Endometrium (tissue), 2 donors: ENCODE data around the gene LRR1.
"Not testable (repeated sequence)": the region's sequence is repeated elsewhere in the genome, so short reads cannot be mapped to it uniquely, and the experiment has no call there.

ENCODE experiments used
- FAIRE-seq: peaks from 2 replicates; lab custom pipeline; 2012; peaks lifted over from hg19 to GRCh38; lab: Jason Lieb, UNC
- donor health status: control.
- donor health status: control.

LRR1 gene

DNA sequence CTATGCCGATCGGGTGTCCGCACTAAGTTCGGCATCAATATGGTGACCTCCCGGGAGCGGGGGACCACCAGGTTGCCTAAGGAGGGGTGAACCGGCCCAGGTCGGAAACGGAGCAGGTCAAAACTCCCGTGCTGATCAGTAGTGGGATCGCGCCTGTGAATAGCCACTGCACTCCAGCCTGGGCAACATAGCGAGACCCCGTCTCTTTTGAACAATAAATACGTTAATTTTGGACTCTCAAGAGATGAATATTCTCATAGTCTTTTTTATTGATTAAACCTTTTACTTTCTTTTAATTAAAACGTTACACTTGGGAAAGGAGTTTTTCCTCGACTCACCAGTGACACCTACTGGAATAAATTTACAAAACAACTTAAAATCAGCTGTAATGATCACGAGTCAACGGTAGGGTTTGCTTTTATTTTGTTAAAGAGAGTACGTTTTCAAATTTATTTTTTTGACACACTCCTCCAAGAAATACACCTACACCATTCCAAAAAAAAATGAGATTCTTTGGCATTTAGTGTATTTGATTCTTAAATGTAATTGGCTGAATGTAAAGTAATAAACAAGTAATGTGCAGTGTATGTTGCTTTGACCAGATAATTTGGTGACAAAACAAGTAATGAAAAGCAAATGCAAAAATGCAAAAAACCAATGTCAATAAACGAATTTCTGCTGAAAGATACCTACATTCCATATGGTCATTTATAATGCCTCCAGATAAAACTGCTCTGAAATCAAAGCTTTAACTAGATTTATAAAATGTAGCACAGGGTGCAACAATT is 11.9 kb upstream of the LRR1 start:
- peak; percentile 93 for FAIRE-seq

- FAIRE-seq, result no peak
Measured at GRCh38 chr14:49589387-49589786, 9.4 kb upstream of the LRR1 start.

GRCh38 chr14:49593016-49593415 is 5.7 kb upstream of the LRR1 start:
- no peak for FAIRE-seq

GRCh38 chr14:49594347-49595091 is 4.2 kb upstream of the LRR1 start:
- no peak for FAIRE-seq

GRCh38 chr14:49598189-49598484 is 603 bp upstream of the LRR1 start:
- FAIRE-seq, result no peak

DNA sequence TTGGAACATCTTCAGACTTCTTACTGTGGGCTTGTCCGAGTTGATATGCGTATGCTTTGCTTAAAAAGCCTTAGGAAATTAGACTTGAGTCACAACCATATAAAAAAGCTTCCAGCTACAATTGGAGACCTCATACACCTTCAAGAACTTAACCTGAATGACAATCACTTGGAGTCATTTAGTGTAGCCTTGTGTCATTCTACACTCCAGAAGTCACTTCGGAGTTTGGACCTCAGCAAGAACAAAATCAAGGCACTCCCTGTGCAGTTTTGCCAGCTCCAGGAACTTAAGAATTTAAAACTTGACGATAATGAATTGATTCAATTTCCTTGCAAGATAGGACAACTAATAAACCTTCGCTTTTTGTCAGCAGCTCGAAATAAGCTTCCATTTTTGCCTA is 8.8 kb downstream of the LRR1 start:
- no peak for FAIRE-seq

DNA sequence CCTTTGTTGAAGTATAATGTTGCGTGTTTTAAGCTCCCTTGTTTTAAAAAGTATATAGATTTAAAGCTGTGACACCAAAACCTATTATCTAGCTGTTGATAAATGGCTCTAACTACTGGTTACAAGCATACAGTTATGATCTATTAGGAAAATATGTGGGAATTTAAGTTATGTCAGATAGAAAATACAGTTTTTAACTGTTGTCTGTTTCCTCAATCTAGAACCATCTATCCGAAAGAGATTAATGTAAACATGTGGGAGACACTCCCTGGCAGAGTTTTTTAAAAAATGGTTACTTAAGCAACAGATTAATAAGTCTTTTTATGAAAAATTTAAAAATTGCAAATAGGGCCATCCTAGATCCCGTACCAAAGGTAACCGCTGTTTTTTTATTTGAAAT is 13.5 kb downstream of the LRR1 start:
- no peak for FAIRE-seq

- no peak for FAIRE-seq
Measured at GRCh38 chr14:49612671-49613070, 13.9 kb downstream of the LRR1 start.

DNA sequence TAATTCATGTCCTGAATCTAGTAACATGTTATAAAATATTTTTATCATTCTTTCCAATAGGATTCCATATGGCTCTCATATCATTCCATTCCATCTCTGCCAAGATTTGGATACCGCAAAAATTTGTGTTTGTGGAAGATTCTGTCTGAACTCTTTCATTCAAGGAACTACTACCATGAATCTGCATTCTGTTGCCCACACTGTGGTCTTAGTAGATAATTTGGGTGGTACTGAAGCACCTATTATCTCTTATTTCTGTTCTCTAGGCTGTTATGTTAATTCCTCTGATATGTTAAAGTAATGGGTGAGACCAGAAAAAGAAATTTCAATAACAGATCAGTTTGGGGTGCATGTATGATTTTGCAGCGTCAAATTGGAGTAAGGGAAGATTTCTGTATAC is 15.5 kb downstream of the LRR1 start:
- FAIRE-seq, result no peak

GRCh38 chr14:49615776-49616175 is 17.0 kb downstream of the LRR1 start:
- FAIRE-seq, result no peak

GRCh38 chr14:49617852-49618519 is 19.2 kb downstream of the LRR1 start:
- FAIRE-seq, result no peak

DNA sequence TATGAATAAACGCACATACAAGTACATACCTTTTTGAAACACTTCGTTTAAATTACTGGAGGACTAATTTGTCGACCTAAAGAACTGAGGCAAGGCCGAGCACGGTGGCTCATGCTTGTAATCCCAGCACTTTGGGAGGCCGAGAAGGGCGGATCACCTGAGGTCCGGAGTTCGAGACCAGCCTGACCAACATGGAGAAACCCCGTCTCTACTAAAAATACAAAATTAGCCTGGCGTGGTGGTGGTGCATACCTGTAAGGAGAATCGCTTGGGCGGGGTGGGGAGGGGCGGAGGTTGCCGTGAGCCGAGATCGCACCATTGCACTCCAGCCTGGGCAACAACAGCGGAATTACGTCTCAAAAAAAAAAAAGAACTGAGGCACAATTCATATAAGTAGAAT is 20.5 kb downstream of the LRR1 start:
- FAIRE-seq, result not testable (repeated sequence)

DNA sequence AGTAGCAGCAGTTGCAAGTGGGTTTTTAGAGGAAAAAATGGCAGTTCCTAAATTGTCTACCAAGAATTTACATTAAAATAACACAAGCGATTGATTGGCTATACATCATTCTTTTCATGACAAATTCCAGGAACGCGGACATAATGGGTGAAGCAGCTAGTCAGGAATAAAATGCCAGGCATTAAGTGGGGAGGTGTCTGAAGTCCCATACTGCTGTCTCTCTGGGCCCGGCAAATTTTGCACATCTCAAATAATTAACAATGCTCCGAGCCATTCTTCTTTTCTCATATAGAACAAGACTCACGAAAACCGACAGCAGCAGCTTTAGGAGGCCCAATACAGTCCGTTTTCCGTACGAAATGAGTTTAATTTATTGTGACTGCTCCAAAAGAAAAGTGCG is 21.0 kb downstream of the LRR1 start:
- FAIRE-seq, result no peak

GRCh38 chr14:49620182-49621113 is 21.7 kb downstream of the LRR1 start, which contains the start of the genes MGAT2 and RPL36AL:
Gene MGAT2 (plus strand): TSS chr14:49620799. CDS start chr14:49621269, 470 bp downstream.
Gene RPL36AL (minus strand): TSS chr14:49620626. CDS start chr14:49619104, 1,522 bp downstream.
- no peak for FAIRE-seq

DNA sequence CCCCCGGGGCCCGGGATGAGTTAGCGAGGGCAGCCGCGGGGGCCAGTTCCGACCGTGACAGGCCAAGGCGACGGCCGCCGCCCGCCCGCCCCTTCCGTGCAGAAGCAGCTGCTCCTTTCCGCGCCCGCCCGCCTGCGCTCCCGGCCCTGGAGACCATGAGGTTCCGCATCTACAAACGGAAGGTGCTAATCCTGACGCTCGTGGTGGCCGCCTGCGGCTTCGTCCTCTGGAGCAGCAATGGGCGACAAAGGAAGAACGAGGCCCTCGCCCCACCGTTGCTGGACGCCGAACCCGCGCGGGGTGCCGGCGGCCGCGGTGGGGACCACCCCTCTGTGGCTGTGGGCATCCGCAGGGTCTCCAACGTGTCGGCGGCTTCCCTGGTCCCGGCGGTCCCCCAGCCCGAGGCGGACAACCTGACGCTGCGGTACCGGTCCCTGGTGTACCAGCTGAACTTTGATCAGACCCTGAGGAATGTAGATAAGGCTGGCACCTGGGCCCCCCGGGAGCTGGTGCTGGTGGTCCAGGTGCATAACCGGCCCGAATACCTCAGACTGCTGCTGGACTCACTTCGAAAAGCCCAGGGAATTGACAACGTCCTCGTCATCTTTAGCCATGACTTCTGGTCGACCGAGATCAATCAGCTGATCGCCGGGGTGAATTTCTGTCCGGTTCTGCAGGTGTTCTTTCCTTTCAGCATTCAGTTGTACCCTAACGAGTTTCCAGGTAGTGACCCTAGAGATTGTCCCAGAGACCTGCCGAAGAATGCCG is 22.6 kb downstream of the LRR1 start:
- no peak for FAIRE-seq

DNA sequence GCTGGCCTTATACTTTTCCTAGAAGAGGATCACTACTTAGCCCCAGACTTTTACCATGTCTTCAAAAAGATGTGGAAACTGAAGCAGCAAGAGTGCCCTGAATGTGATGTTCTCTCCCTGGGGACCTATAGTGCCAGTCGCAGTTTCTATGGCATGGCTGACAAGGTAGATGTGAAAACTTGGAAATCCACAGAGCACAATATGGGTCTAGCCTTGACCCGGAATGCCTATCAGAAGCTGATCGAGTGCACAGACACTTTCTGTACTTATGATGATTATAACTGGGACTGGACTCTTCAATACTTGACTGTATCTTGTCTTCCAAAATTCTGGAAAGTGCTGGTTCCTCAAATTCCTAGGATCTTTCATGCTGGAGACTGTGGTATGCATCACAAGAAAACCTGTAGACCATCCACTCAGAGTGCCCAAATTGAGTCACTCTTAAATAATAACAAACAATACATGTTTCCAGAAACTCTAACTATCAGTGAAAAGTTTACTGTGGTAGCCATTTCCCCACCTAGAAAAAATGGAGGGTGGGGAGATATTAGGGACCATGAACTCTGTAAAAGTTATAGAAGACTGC is 23.4 kb downstream of the LRR1 start:
- FAIRE-seq, result no peak

DNA sequence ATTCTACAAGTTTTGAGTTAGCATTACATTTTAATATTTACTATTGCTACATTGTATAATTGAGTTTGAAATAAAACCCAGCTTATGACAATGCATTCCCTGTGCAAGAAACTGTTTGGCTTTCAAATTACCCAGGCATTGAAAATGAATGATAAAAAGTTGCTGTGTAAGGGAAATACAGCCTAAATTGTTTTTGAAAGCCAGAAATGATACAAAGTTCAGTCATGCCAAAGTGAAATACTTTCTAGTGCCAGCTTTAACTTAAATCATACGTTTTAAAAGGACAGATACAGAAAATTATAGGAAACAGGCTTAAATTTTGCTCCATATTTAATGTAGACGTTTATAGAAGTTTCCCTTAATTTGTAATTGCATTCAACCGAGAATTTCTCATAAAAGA is 24.6 kb downstream of the LRR1 start:
- no peak for FAIRE-seq

DNA sequence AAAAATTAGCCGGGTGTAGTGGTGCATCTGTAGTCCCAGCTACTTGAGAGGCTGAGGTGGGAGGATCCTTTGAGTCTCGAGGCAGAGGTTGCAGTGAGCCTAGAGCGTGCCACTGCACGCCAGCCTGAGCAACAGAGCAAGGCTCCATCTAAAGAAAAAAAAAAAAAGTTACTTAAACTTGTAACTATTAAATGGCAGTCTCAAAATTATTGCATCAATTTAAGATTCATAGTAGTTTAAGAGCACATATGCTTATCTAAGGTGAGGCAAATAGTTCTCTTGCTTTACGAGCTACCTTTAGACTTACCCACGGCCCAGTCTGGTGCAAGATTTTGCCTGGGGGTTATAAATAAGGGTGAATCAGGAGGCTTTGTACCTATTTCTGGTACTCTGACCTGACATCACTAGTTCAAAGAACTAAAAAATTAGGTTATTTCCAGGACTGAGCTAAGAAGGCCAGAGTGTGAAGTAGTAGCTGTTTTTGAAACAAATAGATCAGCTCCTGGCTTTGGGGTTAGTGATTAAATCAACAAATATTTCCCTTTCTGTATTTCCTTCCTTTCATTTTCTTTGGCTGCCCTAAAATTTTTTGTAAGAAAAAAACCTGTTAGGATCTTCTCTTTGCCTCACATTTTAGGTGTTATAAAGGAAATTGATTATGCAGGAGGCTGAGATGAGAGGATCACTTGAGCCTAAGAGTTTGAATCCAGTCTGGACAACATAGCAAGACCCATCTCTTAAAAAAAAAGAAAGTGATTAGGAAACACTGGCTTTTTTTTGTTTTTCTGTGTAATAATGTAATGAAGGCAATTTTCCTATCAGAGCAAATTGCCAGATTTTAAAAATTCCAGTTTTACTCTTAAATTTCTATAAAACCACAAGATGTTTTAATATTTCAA is 25.4 kb downstream of the LRR1 start:
- no peak for FAIRE-seq

GRCh38 chr14:49633640-49634546 is 35.2 kb downstream of the LRR1 start:
- no peak for FAIRE-seq
